ENCODE data around the gene PRDM16.

Gene PRDM16

DNA sequence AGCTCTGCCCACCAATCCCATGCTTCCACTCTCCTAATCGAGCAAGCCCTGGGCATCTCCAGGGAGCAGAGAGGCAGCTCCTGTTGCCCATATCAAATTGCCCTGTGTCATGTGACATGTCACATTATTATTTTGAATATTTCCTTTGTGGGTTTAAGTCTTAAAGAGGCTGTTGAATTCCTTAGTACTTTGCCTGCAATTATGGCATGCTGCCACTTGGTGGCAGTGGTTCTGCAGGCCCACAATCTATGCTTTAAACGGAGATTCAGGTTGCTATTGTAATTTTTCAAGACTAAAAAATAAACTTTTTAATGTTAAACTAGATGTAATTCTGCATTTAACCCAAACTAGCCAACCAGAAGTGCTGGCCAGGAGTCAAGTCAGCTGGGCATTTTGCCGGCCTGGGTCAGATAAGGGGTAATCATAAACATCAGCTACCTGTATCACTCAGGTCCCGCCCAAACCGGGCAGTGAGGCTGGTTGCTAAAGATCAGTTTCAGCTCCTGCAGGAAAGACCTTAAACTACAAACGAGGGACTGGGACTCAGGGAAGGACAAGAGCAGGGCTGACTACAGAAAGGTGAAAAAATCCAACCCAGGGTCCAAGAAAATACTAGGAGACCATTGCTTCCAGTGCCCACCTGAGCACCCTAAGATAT is 348.2 kb downstream of the PRDM16 start:
- ATAC-seq: no peak

DNA sequence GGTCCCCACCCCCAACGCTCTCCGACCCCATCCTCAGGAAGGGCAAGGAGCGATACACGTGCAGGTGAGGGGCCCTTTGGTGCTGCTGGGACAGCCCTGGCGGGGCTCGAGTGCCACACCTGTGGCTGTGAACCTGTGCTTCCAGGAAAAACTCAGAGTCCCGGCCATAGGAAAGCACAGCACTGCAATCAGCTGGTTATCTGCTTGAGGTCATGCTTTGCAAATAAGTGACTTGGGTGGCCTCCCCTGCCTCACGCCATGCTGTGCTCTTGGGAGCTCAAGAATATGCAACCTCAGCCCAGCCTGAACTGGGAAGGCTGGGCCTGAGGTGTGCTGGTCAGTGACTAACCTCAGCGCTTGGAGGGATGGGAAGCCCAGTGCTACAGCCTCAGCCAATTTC is 348.9 kb downstream of the PRDM16 start:
- TF ChIP-seq BACH2 (CRISPR knock-in tag; IDR thresholded peaks at IDR 0.05; ENCODE audit: borderline replicate concordance) (no peak), ZNF565 (CRISPR knock-in tag; conservative IDR thresholded peaks at IDR 0.05; ENCODE audit: low read depth) (no peak), TCF4 (CRISPR knock-in tag; IDR thresholded peaks at IDR 0.05; ENCODE audit: borderline replicate concordance) (no peak), ZFP30 (CRISPR knock-in tag; IDR thresholded peaks at IDR 0.05) (no peak), TOX (CRISPR knock-in tag; IDR thresholded peaks at IDR 0.05; ENCODE audit: borderline replicate concordance) (no peak), ZFP3 (CRISPR knock-in tag; IDR thresholded peaks at IDR 0.05) (no peak), ISL1 (CRISPR knock-in tag; IDR thresholded peaks at IDR 0.05) (no peak), ZNF8 (CRISPR knock-in tag; IDR thresholded peaks at IDR 0.05) (no peak), ESRRG (CRISPR knock-in tag; IDR thresholded peaks at IDR 0.05) (no peak)

More for the DNA sequence above, 348.2 kb downstream of the PRDM16 start:
- no peak for TF ChIP-seq ZNF565 (CRISPR knock-in tag; conservative IDR thresholded peaks at IDR 0.05; ENCODE audit: low read depth)

DNA sequence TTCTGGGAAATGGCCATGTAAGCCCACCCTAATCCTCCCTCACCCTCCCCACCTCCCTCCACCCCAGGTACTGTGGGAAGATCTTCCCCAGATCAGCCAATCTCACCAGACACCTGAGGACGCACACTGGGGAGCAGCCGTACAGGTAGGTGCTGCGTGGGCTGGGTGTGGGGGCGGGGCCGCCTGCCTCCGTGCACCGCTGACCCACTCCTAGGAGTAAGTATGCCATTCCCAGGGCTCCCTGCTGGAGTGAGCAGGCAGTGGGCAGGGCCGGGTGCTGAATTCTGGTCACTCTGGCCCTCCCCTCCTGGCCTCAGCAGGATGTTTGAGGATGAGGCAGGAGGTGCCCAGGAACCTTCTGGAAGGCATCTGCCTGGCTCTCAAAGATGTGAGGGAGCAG is 349.6 kb downstream of the PRDM16 start:
- ATAC-seq: no peak
- TF ChIP-seq, protein P1, sequence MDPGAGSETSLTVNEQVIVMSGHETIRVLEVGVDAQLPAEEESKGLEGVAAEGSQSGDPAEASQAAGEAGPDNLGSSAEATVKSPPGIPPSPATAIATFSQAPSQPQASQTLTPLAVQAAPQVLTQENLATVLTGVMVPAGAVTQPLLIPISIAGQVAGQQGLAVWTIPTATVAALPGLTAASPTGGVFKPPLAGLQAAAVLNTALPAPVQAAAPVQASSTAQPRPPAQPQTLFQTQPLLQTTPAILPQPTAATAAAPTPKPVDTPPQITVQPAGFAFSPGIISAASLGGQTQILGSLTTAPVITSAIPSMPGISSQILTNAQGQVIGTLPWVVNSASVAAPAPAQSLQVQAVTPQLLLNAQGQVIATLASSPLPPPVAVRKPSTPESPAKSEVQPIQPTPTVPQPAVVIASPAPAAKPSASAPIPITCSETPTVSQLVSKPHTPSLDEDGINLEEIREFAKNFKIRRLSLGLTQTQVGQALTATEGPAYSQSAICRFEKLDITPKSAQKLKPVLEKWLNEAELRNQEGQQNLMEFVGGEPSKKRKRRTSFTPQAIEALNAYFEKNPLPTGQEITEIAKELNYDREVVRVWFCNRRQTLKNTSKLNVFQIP (CRISPR knock-in tag; IDR thresholded peaks at IDR 0.05; ENCODE audit: borderline replicate concordance, low read depth): no peak
- TF ChIP-seq, protein P2, sequence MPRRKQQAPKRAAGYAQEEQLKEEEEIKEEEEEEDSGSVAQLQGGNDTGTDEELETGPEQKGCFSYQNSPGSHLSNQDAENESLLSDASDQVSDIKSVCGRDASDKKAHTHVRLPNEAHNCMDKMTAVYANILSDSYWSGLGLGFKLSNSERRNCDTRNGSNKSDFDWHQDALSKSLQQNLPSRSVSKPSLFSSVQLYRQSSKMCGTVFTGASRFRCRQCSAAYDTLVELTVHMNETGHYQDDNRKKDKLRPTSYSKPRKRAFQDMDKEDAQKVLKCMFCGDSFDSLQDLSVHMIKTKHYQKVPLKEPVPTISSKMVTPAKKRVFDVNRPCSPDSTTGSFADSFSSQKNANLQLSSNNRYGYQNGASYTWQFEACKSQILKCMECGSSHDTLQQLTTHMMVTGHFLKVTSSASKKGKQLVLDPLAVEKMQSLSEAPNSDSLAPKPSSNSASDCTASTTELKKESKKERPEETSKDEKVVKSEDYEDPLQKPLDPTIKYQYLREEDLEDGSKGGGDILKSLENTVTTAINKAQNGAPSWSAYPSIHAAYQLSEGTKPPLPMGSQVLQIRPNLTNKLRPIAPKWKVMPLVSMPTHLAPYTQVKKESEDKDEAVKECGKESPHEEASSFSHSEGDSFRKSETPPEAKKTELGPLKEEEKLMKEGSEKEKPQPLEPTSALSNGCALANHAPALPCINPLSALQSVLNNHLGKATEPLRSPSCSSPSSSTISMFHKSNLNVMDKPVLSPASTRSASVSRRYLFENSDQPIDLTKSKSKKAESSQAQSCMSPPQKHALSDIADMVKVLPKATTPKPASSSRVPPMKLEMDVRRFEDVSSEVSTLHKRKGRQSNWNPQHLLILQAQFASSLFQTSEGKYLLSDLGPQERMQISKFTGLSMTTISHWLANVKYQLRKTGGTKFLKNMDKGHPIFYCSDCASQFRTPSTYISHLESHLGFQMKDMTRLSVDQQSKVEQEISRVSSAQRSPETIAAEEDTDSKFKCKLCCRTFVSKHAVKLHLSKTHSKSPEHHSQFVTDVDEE (CRISPR knock-in tag; IDR thresholded peaks at IDR 0.05): no peak
- TF ChIP-seq ISL1 (CRISPR knock-in tag; IDR thresholded peaks at IDR 0.05): no peak
- no peak for TF ChIP-seq CSDC2 (CRISPR knock-in tag; IDR thresholded peaks at IDR 0.05)
- no peak for TF ChIP-seq RARB (CRISPR knock-in tag; IDR thresholded peaks at IDR 0.05)
- no peak for TF ChIP-seq ZNF565 (CRISPR knock-in tag; conservative IDR thresholded peaks at IDR 0.05; ENCODE audit: low read depth)
- TF ChIP-seq TOX (CRISPR knock-in tag; IDR thresholded peaks at IDR 0.05; ENCODE audit: borderline replicate concordance): no peak
- TF ChIP-seq ZC3H10 (CRISPR knock-in tag; IDR thresholded peaks at IDR 0.05): no peak
- no peak for TF ChIP-seq ARNTL (CRISPR knock-in tag; IDR thresholded peaks at IDR 0.05; ENCODE audit: borderline replicate concordance, low read depth)
- TF ChIP-seq ZNF70 (CRISPR knock-in tag; IDR thresholded peaks at IDR 0.05): no peak

More for the DNA sequence above, 348.9 kb downstream of the PRDM16 start:
- ATAC-seq: no peak

DNA sequence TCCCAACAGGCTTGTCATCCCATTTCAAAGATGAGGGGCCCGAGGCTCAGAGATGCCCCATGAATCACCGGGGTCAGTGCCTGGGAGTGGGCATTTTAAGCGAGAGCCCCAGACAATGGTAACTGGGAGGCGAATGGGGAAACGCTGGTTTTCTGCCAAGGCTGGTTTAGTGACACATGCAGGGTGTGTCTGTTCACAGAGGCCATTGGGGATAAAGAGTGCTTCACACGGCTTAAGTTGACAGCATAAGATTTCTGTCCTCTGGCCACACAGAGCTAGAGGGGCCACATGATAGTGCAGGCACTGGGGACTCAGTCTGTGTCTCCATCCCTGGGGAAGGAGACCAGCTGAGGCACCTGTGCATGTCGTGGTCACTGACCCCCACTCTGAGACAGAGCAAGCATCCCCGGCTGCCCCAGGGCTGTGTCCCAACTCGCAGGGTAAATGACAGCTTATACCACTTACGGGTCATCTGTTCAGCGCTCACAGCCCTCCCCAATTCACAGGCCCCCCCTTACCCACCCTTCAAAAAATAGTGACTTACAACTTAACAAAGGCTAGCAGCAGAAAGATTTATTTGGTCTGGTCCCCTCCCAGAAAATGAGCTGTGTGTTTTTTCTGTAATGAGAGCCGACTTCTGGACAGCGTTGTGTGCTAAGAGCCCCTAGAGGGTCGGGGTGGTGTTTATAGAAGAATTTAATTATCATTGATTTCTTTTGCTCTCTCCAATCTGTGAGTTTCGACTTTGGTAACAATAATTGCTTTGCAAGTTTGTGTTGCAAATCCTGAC is 350.6 kb downstream of the PRDM16 start:
- TF ChIP-seq OSR1 (CRISPR knock-in tag; IDR thresholded peaks at IDR 0.05) (no peak), TCF4 (CRISPR knock-in tag; IDR thresholded peaks at IDR 0.05; ENCODE audit: borderline replicate concordance) (no peak)
- ATAC-seq: no peak

DNA sequence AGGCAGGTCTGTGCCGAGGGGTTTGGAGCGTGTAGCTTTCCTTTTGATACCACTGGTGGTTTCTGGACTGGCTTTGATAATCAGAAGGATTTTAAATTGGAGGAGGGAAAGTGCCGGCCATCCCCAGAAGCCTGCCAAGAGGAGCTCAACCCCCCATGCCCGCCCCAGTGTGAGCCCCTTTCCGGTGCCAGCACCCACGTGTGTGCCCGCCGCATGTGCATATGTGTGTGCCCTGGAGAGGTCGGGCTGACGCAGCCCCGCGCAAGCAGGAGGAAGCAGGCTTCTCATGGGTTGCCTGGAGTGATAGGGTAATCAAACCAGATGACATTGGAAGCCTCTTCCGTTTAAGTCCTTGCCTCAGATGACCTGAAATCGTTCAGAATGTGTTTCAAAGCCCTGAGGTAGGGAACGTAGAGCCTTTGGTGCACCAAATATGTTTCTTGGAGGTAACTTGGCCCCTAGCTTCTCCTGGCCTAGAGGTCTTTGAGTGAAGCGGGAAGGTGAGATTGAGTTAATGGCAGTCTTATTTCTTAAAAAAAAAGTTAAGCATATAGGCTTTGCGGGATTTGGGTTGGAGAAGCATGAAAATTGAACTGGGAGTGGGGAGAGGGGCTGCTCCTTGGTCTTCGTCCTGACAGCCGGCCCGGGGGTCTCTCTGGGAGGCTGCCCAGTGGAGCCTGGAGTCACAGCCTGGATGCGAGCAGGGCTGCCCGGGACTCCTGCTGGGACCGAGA is 351.4 kb downstream of the PRDM16 start:
- ATAC-seq: no peak
- TF ChIP-seq ZNF70 (CRISPR knock-in tag; IDR thresholded peaks at IDR 0.05) (no peak), GLIS3 (CRISPR knock-in tag; IDR thresholded peaks at IDR 0.05) (no peak), ZFP3 (CRISPR knock-in tag; IDR thresholded peaks at IDR 0.05) (no peak), TCF4 (CRISPR knock-in tag; IDR thresholded peaks at IDR 0.05; ENCODE audit: borderline replicate concordance) (no peak), SNAI2 (CRISPR knock-in tag; IDR thresholded peaks at IDR 0.05) (no peak), ZNF8 (CRISPR knock-in tag; IDR thresholded peaks at IDR 0.05) (no peak), TOX (CRISPR knock-in tag; IDR thresholded peaks at IDR 0.05; ENCODE audit: borderline replicate concordance) (no peak), ARNTL (CRISPR knock-in tag; IDR thresholded peaks at IDR 0.05; ENCODE audit: borderline replicate concordance, low read depth) (no peak), RARB (CRISPR knock-in tag; IDR thresholded peaks at IDR 0.05) (no peak), CSDC2 (CRISPR knock-in tag; IDR thresholded peaks at IDR 0.05) (no peak), OSR1 (CRISPR knock-in tag; IDR thresholded peaks at IDR 0.05) (no peak), BACH2 (CRISPR knock-in tag; IDR thresholded peaks at IDR 0.05; ENCODE audit: borderline replicate concordance) (no peak)
- TF ChIP-seq, protein P2 (CRISPR knock-in tag; IDR thresholded peaks at IDR 0.05): no peak
- TF ChIP-seq, protein P3, sequence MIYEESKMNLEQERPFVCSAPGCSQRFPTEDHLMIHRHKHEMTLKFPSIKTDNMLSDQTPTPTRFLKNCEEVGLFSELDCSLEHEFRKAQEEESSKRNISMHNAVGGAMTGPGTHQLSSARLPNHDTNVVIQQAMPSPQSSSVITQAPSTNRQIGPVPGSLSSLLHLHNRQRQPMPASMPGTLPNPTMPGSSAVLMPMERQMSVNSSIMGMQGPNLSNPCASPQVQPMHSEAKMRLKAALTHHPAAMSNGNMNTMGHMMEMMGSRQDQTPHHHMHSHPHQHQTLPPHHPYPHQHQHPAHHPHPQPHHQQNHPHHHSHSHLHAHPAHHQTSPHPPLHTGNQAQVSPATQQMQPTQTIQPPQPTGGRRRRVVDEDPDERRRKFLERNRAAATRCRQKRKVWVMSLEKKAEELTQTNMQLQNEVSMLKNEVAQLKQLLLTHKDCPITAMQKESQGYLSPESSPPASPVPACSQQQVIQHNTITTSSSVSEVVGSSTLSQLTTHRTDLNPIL (CRISPR knock-in tag; IDR thresholded peaks at IDR 0.05; ENCODE audit: low read depth): no peak
- TF ChIP-seq, protein P4, sequence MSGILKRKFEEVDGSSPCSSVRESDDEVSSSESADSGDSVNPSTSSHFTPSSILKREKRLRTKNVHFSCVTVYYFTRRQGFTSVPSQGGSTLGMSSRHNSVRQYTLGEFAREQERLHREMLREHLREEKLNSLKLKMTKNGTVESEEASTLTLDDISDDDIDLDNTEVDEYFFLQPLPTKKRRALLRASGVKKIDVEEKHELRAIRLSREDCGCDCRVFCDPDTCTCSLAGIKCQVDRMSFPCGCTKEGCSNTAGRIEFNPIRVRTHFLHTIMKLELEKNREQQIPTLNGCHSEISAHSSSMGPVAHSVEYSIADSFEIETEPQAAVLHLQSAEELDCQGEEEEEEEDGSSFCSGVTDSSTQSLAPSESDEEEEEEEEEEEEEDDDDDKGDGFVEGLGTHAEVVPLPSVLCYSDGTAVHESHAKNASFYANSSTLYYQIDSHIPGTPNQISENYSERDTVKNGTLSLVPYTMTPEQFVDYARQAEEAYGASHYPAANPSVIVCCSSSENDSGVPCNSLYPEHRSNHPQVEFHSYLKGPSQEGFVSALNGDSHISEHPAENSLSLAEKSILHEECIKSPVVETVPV (CRISPR knock-in tag; IDR thresholded peaks at IDR 0.05): no peak
